ENCODE results near the gene RASAL2.

GRCh38 chr1:178506177-178506576 is 412.3 kb downstream of the RASAL2 start:
- TF ChIP-seq FOXM1 (IDR thresholded peaks at IDR 0.05; ENCODE audit: borderline replicate concordance) (no peak), ELF4 (IDR thresholded peaks at IDR 0.05) (no peak), PKNOX1 (IDR thresholded peaks at IDR 0.05) (no peak), SUZ12 (IDR thresholded peaks at IDR 0.05) (no peak), BHLHE40 (IDR thresholded peaks at IDR 0.05; ENCODE audit: borderline replicate concordance) (no peak), ARNT (IDR thresholded peaks at IDR 0.05) (no peak), SP1 (IDR thresholded peaks at IDR 0.05) (no peak)

Data from HEK293T (cell line).